Amygdala (tissue), 56 donors: Measurements from ENCODE around the gene FOXRED2.
"Not testable (repeated sequence)": the region's sequence is repeated elsewhere in the genome, so short reads cannot be mapped to it uniquely, and the experiment has no call there.

Source experiments
- DNase-seq, 56 donors: peaks; one replicate each; lab custom pipeline; 2025; lab: John Stamatoyannopoulos, UW

FOXRED2 gene

DNA sequence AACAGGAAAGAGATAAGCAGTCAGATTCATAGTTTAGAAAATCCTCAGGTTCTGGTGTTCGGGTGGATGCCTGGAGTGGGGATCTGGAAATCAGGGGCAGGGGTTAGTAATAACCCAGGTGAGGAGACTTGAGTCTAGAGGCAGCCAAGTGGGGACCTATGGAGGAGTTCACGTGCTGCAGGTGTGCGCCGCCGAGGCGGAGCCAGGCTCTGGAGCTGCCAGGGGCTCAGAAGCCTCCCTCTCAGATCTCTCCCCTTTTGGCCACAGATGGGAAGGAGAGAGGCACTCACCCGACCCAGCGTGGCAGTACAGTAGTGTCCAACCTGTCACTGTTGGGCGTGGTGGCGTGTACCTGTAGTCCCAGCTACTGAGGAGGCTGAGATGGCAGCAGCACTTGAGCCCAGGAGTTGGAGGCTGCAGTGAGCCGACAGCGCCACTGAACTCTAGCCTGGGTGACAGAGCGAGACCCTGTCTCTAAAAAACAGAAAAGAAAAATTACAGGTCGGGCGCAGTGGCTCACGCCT is 52.9 kb downstream of the FOXRED2 start:
- no peak for DNase-seq

DNA sequence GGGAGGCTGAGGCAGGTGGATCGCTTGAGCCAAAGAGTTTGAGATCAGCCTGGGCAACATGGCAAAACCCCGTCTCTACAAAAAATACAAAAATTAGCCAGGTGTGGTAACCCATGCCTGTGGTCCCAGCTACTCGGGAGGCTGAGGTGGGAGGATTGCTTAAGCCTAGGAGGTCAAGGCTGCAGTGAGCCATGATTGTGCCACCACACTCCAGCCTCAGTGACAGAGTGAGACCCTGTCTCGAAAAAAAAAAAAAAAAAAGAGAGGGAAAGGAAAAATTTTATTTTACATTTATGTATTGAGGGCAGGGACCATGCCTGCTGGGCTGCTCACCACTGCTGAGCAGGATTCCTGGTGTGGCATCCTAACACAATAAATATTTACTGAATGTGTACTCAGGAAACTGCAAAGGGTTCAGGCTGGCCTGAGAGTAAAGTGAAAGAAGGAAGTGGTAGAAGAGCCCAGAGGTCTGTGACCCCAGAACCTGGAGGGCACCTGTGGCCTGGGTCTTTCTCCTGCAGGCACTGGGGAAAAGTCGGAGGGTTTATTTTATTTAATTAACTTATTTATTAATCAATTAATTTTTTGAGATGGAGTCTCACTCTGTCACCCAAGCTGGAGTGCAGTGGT is 53.7 kb downstream of the FOXRED2 start:
- not testable (repeated sequence) for DNase-seq

GRCh38 chr22:36452250-36452977 is 54.4 kb downstream of the FOXRED2 start:
- DNase-seq = no peak

- DNase-seq = not testable (repeated sequence)
These were observed 55.9 kb downstream of the FOXRED2 start for GRCh38 chr22:36450923-36451322.

GRCh38 chr22:36449596-36450175 is 57.2 kb downstream of the FOXRED2 start:
- peak in 3 of 56 donors; percentile 17 to 20 (median 20) for DNase-seq

DNA sequence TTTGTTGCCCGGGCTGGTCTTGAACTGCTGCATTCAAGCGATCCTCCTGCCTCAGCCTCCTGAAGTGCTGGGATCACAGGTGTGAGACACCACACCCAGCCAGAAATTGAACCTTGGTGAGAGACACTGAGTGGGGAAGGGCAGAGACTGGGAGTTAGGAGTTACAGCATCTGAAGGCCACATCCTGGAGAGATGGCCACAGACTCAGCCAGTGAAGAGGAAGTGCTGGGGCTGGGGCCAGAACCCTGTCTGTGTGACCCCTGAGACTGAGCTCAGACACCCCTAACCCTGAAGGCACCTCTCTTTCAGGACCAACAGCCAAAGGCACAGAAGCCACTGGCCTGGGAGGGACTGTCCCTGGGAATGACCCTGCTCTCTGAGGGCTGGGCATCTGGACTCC is 59.2 kb downstream of the FOXRED2 start:
- no peak for DNase-seq

GRCh38 chr22:36445158-36445668 is 61.6 kb downstream of the FOXRED2 start:
- no peak for DNase-seq

DNA sequence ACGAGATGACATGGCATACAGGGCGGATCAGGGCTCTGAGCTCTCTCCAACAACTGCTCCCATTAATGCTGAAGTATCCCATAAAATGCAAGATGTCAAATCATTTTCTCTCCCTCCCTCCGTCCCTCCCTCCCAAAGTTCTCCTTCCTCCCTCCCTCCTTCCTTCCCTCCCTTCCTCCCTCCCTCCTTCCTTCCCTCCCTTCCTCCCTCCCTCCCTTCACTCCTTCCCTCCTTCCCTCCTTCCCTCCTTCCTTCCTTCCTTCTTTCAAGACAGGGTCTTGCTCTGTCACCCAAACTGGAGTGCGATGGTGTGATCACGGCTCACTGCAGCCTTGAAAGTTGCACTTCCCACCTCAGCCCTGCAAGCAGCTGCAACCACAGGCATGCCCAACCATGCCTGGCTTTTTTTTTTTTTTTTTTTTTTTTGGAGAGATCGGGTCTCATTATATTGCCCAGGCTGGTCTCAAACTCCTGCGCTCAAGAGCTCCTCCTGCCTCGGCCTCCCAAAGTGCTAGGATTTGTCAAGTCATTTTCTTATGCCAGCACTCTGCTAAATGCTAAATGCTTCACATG is 63.6 kb downstream of the FOXRED2 start:
- DNase-seq = no peak

- DNase-seq = no peak
These were observed 64.2 kb downstream of the FOXRED2 start for GRCh38 chr22:36442506-36443197.

DNA sequence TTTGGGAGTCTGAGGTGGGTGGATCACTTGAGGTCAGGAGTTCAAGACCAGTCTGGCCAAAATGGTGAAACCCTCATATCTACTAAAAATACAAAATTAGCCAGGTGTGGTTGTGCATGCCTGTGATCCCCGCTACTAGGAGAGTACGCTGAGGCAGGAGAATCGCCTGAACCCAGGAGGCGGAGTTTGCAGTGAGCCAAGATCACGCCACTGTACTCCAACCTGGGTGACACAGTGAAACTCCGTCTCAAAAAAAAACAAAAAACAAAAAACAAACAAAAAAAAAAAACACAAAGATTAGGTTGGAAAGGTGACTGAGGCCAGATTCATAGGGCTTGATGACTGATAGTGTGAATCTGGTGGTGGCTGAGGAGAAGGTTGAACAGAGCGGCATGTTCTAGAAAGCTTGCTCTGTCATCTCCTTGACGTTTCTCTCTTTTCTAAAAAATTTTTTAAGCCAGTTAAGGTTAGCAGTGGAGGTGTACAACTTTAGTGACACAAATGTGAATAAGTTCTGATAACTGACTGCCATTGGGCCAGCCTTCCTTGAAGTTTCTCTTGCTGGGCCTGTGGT is 66.3 kb downstream of the FOXRED2 start:
- no peak for DNase-seq

DNA sequence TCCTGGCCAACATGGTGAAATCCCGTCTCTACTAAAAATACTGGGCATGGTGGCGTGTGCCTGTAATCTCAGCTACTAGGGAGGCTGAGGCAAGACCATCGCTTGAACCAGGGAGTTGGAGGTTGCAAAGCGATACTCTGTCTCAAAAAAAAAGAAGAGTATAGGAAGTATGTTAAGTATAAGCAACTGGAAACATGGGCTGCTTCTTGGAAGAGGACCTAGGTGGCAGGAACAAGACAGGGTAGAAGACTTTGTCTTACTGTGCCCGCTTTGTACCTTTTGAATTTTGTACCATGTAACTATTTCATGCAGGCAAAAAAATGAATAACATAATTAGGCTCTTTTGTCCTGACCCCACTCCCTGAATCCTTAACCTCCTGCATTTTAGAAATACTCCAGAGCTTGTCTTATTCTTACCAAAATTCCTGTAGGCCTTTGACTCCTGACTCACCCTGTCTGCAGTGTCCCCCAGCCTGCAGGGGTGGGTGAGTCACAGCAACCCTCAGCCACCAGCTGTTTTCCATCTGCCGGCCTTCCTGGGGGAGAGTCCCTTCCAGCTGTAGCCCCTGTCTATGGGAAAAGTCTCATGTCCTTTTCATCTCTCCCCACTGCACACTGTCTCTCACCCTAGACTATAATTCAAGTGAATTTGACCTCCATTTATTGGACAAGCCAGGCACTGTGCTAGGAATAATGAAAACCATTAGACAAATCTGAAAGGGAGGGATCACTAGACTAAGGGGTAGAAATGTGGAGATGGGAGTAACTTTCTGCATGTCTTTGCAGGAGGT is 67.2 kb downstream of the FOXRED2 start:
- no peak for DNase-seq
